NCI-H187 treated with DMSO at 0.1 percent for 48 hours (cell line): Measurements from ENCODE around the gene PRDM16.

Experiments
- DNase-seq: peaks from one replicate; lab custom pipeline; 2025; lab: John Stamatoyannopoulos, UW

Gene PRDM16

GRCh38 chr1:3068564-3069431 lies at the start of gene PRDM16:
PRDM16 (plus strand) TSS chr1:3069203; CDS start chr1:3069260, 57 bp downstream.
- DNase-seq = no peak

GRCh38 chr1:3019516-3020051 lies 49.4 kb upstream of the PRDM16 start:
- no peak for DNase-seq

- DNase-seq = no peak
Observed at GRCh38 chr1:3020263-3020909, 48.6 kb upstream of the PRDM16 start.

GRCh38 chr1:3021233-3021671 lies 47.8 kb upstream of the PRDM16 start, which contains the start of gene ACTRT2:
ACTRT2 (plus strand) TSS chr1:3021467; CDS start chr1:3021687, 220 bp downstream.
- DNase-seq = no peak

DNA sequence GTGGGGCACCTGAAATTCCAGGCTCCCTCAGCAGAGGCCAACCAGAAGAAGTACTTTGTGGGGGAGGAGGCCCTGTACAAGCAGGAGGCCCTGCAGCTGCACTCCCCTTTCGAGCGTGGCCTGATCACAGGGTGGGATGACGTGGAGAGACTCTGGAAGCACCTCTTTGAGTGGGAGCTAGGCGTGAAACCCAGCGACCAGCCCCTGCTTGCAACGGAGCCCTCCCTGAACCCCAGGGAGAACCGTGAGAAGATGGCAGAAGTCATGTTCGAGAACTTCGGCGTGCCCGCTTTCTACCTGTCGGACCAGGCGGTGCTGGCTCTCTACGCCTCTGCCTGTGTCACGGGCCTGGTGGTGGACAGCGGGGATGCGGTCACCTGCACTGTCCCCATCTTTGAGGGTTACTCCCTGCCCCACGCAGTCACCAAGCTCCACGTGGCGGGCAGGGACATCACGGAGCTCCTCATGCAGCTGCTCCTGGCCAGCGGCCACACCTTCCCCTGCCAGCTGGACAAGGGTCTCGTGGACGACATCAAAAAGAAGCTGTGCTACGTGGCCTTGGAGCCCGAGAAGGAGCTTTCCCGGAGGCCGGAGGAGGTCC lies 47.1 kb upstream of the PRDM16 start:
- DNase-seq = no peak

DNA sequence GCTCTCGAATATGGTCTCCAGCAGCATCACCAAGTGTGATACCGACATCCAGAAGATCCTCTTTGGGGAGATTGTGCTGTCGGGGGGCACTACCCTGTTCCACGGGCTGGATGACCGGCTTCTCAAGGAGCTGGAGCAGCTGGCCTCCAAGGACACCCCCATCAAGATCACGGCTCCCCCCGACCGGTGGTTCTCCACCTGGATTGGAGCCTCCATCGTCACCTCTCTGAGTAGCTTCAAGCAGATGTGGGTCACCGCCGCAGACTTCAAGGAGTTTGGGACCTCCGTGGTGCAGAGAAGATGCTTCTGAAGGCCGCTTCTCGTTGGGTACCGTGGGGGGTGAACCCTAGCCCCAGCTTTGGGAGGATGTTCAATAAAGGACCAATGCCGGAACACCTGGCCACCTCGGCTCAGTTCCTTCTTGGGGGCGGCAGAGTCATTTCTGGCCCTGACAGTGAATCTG lies 46.5 kb upstream of the PRDM16 start:
- DNase-seq = no peak

GRCh38 chr1:3022976-3023375 lies 46.0 kb upstream of the PRDM16 start:
- no peak for DNase-seq

- DNase-seq = no peak
Observed at GRCh38 chr1:3024019-3024418, 45.0 kb upstream of the PRDM16 start.

DNA sequence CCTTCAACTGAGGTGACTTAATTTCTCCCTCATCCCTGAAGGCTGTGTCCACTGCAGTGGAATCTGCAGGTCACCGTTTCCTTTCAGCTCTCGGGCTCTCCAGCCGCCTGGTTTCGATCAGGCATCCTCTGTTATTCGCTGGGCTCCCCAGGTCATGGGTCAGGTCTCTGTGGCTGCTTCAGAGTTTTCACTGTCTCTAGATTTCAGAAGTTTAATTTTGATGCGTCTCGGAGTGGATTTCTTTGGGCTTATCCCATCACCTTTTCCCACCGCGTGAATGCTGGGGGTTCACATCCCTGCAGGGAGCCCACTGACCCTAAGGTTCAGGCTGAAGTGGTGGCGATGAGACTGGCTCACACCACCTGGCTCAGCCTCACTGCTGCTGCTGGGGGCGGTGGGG lies 44.4 kb upstream of the PRDM16 start:
- no peak for DNase-seq

GRCh38 chr1:3026124-3026523 lies 42.9 kb upstream of the PRDM16 start:
- no peak for DNase-seq

GRCh38 chr1:3026581-3027391 lies 42.2 kb upstream of the PRDM16 start:
- DNase-seq = no peak

DNA sequence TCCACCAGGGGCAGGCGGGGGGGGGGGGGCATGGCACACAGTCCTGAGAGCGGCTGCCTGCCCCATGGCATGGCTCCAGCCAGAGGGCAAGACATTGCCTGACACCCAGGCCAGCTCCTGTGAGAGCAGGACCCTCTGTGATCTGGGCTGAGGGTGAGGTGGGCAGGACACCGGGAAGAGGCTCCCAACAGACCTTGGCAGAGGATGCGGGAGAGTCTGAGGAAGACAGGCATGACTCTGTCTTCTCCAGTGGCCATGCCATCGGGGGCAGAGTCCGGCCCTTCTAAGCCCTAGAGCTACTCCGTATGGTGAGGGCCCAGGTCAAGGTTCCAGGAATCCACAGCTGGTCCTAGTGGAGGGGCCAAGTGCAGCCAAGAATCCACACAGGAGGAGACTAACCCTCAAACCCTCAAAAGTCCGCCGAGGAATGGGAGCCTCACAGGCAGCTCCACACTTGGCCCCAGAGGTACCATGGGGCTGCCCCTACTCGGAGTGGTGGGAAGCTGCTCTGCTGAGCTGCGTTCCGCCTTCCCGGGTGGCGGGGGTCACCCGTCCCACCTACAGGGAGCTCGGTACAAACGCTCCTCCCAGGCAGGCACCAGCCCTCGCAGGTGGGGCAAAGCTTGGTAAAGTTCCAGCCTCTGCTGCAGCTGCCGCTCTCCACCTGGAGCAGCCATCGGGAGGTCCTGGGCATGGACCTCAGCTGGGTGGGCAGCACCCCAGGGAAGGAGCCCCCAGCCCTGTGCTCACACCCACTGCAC lies 41.2 kb upstream of the PRDM16 start:
- DNase-seq = no peak

DNA sequence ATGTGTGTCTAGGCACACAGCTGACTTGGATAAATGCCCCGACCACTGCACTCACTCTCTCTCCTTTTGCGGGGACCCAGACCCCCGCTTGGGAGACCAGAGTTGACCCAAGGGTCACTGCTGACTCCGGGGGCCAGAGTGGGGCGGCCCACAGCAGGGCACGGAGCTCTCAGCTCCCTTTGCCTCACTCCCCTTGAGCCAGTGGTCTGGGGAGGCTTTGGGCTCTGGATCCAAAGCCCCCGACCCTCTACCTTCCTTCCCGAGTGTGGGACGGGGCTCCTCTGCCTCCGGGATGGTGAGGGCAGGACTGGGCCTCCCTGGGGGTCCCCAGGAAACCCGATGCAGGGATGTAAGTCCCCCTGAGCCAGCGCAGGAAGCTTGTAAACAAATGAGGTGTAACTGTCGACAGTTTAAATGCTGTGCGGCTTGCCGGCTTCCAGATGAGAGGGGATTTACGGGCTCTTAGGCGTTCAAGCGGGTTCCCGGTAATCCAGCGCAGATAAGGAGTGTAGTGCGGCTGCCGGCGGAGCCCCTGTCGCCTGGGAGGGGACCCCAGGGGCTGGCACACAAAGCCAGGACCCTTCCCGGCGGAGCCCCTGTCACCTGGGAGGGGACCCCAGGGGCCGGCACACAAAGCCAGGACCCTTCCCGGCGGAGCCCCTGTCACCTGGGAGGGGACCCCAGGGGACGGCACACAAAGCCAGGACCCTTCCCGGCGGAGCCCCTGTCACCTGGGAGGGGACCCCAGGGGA lies 40.3 kb upstream of the PRDM16 start:
- DNase-seq = no peak

DNA sequence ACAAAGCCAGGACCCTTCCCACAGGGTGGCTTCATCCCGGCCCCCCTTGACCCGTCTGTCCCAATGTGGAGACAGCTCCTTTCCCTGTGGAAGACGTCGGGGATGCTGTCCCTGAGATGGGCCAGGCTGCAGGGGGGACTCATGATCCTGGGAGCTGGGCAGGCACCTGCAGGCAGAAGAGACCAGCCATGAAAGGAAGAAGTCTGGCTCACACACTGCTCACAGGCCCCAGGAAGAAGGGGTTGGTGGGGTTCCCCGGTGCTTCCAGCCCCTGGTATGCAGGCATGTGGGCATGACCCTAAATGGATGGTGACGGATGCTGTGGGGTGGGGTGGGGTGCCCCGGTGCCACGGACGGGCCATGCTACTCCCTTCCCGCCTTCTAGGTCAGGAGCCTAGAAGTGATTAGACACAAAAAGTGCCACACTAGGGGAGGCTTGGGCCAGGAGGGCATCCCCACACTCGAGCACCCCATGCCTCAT lies 39.5 kb upstream of the PRDM16 start:
- DNase-seq = no peak

DNA sequence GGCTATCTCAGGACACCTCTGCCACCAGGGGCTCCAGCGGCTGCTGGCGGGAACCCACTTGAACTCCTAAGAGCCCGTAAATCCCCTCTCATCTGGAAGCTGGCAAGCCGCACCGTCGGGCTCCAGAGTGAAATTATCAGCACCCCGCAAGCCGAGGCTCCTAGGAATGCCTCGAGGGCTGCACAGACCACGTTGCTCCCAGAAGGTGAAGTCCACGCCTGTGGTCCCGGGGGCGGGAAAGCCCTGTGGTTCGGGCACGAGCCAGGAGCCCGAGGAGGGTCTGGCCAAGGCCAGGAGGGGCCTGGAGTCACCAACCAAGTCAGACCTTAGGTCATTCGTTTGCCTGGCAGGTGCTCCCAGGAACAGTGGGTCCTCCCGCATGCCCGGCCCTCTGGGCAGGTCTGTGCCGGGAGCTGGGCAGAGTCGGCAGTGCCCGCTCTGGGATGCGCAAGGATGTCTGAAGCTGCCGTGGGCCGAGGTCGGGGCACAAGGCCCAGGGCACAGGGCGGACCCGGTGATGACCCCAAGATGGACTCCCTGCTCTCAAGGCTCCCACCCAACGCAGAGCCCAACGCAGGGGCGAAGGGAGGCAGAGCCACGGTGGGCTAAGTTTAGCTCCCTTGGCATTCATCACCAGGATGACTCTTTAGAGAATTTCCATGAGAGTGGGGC lies 38.9 kb upstream of the PRDM16 start:
- no peak for DNase-seq

- DNase-seq = no peak
Observed at GRCh38 chr1:3030663-3031381, 38.2 kb upstream of the PRDM16 start.

DNA sequence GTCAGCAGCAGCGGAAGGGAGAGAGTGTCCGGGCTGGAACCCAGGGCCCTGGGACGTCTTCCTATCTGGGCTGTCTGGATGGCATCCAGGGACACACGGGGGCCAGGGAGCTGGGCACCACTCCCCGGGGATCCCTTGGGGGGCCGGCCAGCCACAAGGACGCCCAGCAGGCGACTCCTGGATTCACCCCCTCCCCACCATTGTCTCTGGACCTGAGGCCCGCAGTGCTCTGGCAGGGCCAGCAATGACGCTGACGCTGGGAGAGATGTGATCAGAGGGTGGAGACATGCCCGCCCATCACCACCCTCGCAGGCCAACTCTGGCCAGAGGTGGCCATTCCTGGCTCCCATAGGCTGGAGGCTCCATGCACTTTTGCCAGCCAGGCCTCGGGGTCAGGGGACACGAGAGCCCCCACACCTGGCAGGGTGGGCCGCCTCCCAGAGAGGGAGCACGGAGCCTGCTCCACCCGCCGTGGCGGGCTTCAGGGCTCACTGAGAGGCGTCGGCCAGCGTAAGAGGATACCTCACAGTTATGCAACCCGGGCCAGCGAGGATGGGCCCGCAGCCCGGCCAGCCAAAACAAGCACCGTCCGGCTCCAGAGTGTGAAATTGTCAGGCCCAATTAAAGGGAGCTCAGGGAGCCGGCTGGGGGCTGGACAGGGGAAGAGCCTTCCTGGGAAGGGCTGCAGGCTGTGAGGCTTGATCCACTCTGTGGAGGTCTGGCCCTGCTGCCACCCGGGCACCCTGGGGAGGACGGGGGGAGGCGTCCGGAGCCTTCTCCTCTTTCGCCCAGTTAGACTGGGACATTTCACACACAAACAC lies 37.4 kb upstream of the PRDM16 start:
- no peak for DNase-seq
